Gastroesophageal sphincter (tissue), 3 donors: ENCODE results near the gene GPR84.

ENCODE experiments used
- CTCF ChIP-seq, 4 experiments: fragments of 200-600 bp in 2 of 4; fragments of 450-650 bp in 2 of 4; sonication (generic) in 1 of 4; IDR thresholded peaks; one replicate each; pipeline ENCODE4 v1.5.1; 2017 to 2019; ENCODE audit warnings: antibody characterized with exemption in 4 of 4, mild to moderate bottlenecking in 2 of 4, moderate library complexity in 2 of 4
- POLR2AphosphoS5 ChIP-seq: sonication (generic); formaldehyde crosslinking; IDR thresholded peaks from one replicate; pipeline ENCODE4 v1.6.1; 2017; ENCODE audit warnings: antibody characterized with exemption

- TF ChIP-seq CTCF (IDR thresholded peaks at IDR 0.05): no peak
- TF ChIP-seq POLR2AphosphoS5: no peak
Measured at GRCh38 chr12:54390668-54391551, 26.6 kb upstream of the GPR84 start.
